MM.1S (cell line): Measurements from ENCODE around the gene RPA3.

Source experiments
- DNase-seq: peaks from one replicate; pipeline ENCODE4 v3.0.0-alpha.2; 2015
- H2AFZ ChIP-seq: fragments of 300-600 bp; sonication (generic); 2 replicates; pipeline ENCODE4 v1.6.0; 2016; ENCODE audit warnings: antibody characterized with exemption, low read length
- H3F3A ChIP-seq: fragments of 300-600 bp; sonication (generic); 2 replicates; pipeline ENCODE4 v1.6.1; 2016; ENCODE audit warnings: mild to moderate bottlenecking, antibody characterized with exemption, low read length, moderate library complexity, mixed read lengths; ENCODE audit not compliant: insufficient read depth
- H3K27ac ChIP-seq: fragments of 300-600 bp; sonication (generic); 2 replicates; pipeline ENCODE4 v1.5.1; 2016; ENCODE audit warnings: mild to moderate bottlenecking, low read length
- H3K27me3 ChIP-seq: fragments of 300-600 bp; sonication (generic); replicated peaks from 2 replicates; pipeline ENCODE4 v1.6.0; 2016; ENCODE audit warnings: low read length; ENCODE audit not compliant: insufficient read depth
- H3K36me3 ChIP-seq: fragments of 300-600 bp; sonication (generic); replicated peaks from 2 replicates; pipeline ENCODE4 v1.6.1; 2016; ENCODE audit warnings: mild to moderate bottlenecking, low read length, mixed read lengths; ENCODE audit not compliant: insufficient read depth
- H3K4me1 ChIP-seq: fragments of 300-600 bp; sonication (generic); 2 replicates; pipeline ENCODE4 v1.6.1; 2016; ENCODE audit warnings: low read length, mixed read lengths
- H3K4me2 ChIP-seq: fragments of 300-600 bp; sonication (generic); 2 replicates; pipeline ENCODE4 v1.6.0; 2016; ENCODE audit warnings: low read depth, low read length
- H3K4me3 ChIP-seq: fragments of 300-600 bp; sonication (generic); 2 replicates; pipeline ENCODE4 v1.5.1; 2016; ENCODE audit warnings: low read length, mixed read lengths
- H3K79me2 ChIP-seq: fragments of 300-600 bp; sonication (generic); 2 replicates; pipeline ENCODE4 v1.6.1; 2016; ENCODE audit warnings: mixed run types, low read length, mixed read lengths
- H3K9ac ChIP-seq: fragments of 300-600 bp; sonication (generic); 2 replicates; pipeline ENCODE4 v1.6.1; 2016; ENCODE audit warnings: low read length, mixed read lengths
- H3K9me2 ChIP-seq: fragments of 300-600 bp; sonication (generic); replicated peaks from 2 replicates; pipeline ENCODE4 v1.6.1; 2016; ENCODE audit warnings: mild to moderate bottlenecking, low read length, mixed read lengths; ENCODE audit not compliant: insufficient read depth
- H3K9me3 ChIP-seq: fragments of 300-600 bp; sonication (generic); replicated peaks from 2 replicates; pipeline ENCODE4 v1.6.1; 2016; ENCODE audit warnings: mild to moderate bottlenecking, low read length, mixed read lengths; ENCODE audit not compliant: insufficient read depth
- H4K20me1 ChIP-seq: fragments of 300-600 bp; sonication (generic); 2 replicates; pipeline ENCODE4 v1.6.1; 2016; ENCODE audit warnings: mild to moderate bottlenecking, low read length, moderate library complexity, mixed read lengths; ENCODE audit not compliant: insufficient read depth
- EZH2 ChIP-seq: fragments of 300-600 bp; sonication (generic); optimal IDR thresholded peaks from 2 replicates; pipeline ENCODE3; 2017; ENCODE audit warnings: low read depth, mild to moderate bottlenecking, antibody characterized with exemption, low read length, mixed read lengths
- EZH2phosphoT487 ChIP-seq: fragments of 300-600 bp; sonication (generic); IDR thresholded peaks from 2 replicates; pipeline ENCODE4 v1.6.1; 2018; ENCODE audit warnings: antibody characterized with exemption, low read length
- TF ChIP-seq, protein P1 (sequence below): fragments of 300-600 bp; sonication (generic); IDR thresholded peaks from 2 replicates; pipeline ENCODE4 v1.5.1; 2016; ENCODE audit warnings: antibody characterized with exemption, low read length, mixed read lengths

RPA3 gene

DNA sequence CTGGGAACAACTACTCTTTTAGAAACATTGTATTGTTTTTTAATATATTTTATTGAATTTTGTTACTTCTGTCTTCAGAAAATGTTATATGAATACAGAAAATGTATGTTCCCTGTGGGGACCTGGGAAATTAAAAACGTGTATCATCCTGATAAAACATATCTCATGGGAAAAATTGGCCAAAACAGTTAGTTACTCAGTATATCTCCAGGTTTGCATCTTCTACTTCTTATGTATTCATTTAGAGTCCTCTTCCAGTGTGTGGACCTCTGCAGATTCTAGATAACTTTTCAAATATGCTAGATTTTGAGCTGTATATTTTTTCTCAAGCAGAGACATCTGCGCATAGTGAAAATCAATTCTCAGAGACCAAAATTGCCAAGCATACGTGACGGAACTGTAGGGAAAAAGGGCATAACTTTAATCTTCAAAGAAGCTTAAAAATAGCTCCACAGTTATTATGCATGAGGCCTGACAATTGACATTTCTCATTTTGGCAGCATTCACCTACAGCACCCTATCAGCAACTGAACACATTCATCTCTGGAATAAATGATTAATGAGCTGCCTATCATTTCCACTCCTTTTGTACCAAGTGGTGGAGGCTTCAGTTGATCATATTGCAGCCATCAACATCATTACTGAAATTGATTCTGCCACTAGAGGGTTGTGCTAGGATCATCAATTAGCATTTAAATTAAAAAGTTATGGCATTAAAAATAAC lies 104.2 kb downstream of the RPA3 start:
- no peak overlapping the region for H3K27ac ChIP-seq

GRCh38 chr7:7613210-7613609 lies 105.2 kb downstream of the RPA3 start:
- no peaks in the 10 kb centered on the region for H3K36me3 ChIP-seq
- H3F3A ChIP-seq: no peaks in the 10 kb centered on the region
- H2AFZ ChIP-seq: no peak overlapping the region
- no peak overlapping the region for H3K4me3 ChIP-seq
- H3K27ac ChIP-seq: no peak overlapping the region
- H3K4me2 ChIP-seq: no peak overlapping the region
- no peak for TF ChIP-seq EZH2phosphoT487
- TF ChIP-seq EZH2: no peak
- TF ChIP-seq, protein P1, sequence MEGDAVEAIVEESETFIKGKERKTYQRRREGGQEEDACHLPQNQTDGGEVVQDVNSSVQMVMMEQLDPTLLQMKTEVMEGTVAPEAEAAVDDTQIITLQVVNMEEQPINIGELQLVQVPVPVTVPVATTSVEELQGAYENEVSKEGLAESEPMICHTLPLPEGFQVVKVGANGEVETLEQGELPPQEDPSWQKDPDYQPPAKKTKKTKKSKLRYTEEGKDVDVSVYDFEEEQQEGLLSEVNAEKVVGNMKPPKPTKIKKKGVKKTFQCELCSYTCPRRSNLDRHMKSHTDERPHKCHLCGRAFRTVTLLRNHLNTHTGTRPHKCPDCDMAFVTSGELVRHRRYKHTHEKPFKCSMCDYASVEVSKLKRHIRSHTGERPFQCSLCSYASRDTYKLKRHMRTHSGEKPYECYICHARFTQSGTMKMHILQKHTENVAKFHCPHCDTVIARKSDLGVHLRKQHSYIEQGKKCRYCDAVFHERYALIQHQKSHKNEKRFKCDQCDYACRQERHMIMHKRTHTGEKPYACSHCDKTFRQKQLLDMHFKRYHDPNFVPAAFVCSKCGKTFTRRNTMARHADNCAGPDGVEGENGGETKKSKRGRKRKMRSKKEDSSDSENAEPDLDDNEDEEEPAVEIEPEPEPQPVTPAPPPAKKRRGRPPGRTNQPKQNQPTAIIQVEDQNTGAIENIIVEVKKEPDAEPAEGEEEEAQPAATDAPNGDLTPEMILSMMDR: no peak
- H3K9me2 ChIP-seq: no peaks in the 10 kb centered on the region
- H3K27me3 ChIP-seq: no peaks in the 10 kb centered on the region
- H3K9me3 ChIP-seq: no peaks in the 10 kb centered on the region
- no peak overlapping the region for H3K9ac ChIP-seq
- no peak for DNase-seq
- no peaks in the 10 kb centered on the region for H3K4me1 ChIP-seq
- no peaks in the 10 kb centered on the region for H4K20me1 ChIP-seq
- no peaks in the 10 kb centered on the region for H3K79me2 ChIP-seq

More for the DNA sequence above, 104.2 kb downstream of the RPA3 start:
- Histone ChIP-seq H3K9me2 (no peaks in the 10 kb centered on the region), H3K9me3 (no peaks in the 10 kb centered on the region), H3F3A (no peaks in the 10 kb centered on the region), H3K4me1 (no peaks in the 10 kb centered on the region), H3K36me3 (no peaks in the 10 kb centered on the region), H3K4me2 (no peak overlapping the region), H2AFZ (no peak overlapping the region), H3K9ac (no peak overlapping the region), H3K27me3 (no peaks in the 10 kb centered on the region), H4K20me1 (no peaks in the 10 kb centered on the region), H3K4me3 (no peak overlapping the region), H3K79me2 (no peaks in the 10 kb centered on the region)
- no peak for DNase-seq
- no peak for TF ChIP-seq EZH2phosphoT487
- TF ChIP-seq EZH2: no peak
- TF ChIP-seq, protein P1: no peak

- Histone ChIP-seq H3K79me2 (no peaks in the 10 kb centered on the region), H3K27ac (no peak overlapping the region), H4K20me1 (no peaks in the 10 kb centered on the region)
Observed at GRCh38 chr7:7612519-7612918, 105.9 kb downstream of the RPA3 start.

More at GRCh38 chr7:7612519-7612918, 105.9 kb downstream of the RPA3 start:
- Histone ChIP-seq H3K4me1 (no peaks in the 10 kb centered on the region), H3K4me2 (no peak overlapping the region), H3K4me3 (no peak overlapping the region), H2AFZ (no peak overlapping the region), H3K9me2 (no peaks in the 10 kb centered on the region), H3F3A (no peaks in the 10 kb centered on the region), H3K27me3 (no peaks in the 10 kb centered on the region), H3K36me3 (no peaks in the 10 kb centered on the region), H3K9ac (no peak overlapping the region), H3K9me3 (no peaks in the 10 kb centered on the region)
- no peak for DNase-seq
- TF ChIP-seq, protein P1: no peak
- TF ChIP-seq EZH2 (no peak), EZH2phosphoT487 (no peak)
